Ishikawa (cell line): ENCODE data around the gene CARM1.

Experiments used
- CEBPB ChIP-seq: IDR thresholded peaks from 2 replicates; pipeline ENCODE4 v1.6.1; 2012
- CREB1 ChIP-seq: IDR thresholded peaks from 2 replicates; pipeline ENCODE4 v1.6.1; 2012; ENCODE audit warnings: low read depth
- EGR1 ChIP-seq: IDR thresholded peaks from 2 replicates; pipeline ENCODE4 v1.6.1; 2012
- EP300 ChIP-seq: IDR thresholded peaks from 2 replicates; pipeline ENCODE4 v1.6.1; 2012; ENCODE audit warnings: borderline replicate concordance
- FOXM1 ChIP-seq: IDR thresholded peaks from 2 replicates; pipeline ENCODE4 v1.6.1; 2012; ENCODE audit warnings: low read depth, borderline replicate concordance
- NFIC ChIP-seq: IDR thresholded peaks from 2 replicates; pipeline ENCODE4 v1.6.1; 2012
- RAD21 ChIP-seq: IDR thresholded peaks from 2 replicates; pipeline ENCODE4 v1.6.1; 2012; ENCODE audit warnings: low read depth
- TAF1 ChIP-seq: IDR thresholded peaks from 2 replicates; pipeline ENCODE4 v1.6.1; 2012; ENCODE audit warnings: low read depth, mild to moderate bottlenecking
- TCF12 ChIP-seq: IDR thresholded peaks from 2 replicates; pipeline ENCODE4 v1.6.1; 2012; ENCODE audit warnings: low read depth
- TEAD4 ChIP-seq: IDR thresholded peaks from 2 replicates; pipeline ENCODE4 v1.6.1; 2012
- YY1 ChIP-seq: IDR thresholded peaks from 2 replicates; pipeline ENCODE4 v1.6.1; 2012; ENCODE audit warnings: low read depth
- ZBTB7A ChIP-seq: IDR thresholded peaks from 2 replicates; pipeline ENCODE4 v1.6.1; 2012; ENCODE audit warnings: low read depth
- TF ChIP-seq, protein P1 (sequence below): IDR thresholded peaks from 2 replicates; pipeline ENCODE4 v1.6.1; 2012; ENCODE audit warnings: low read depth, mild to moderate bottlenecking
- TF ChIP-seq, protein P2 (sequence below): IDR thresholded peaks from 2 replicates; pipeline ENCODE4 v1.6.1; 2012
- TF ChIP-seq, protein P3 (sequence below): IDR thresholded peaks from 2 replicates; pipeline ENCODE4 v1.6.1; 2012

The CARM1 gene

DNA sequence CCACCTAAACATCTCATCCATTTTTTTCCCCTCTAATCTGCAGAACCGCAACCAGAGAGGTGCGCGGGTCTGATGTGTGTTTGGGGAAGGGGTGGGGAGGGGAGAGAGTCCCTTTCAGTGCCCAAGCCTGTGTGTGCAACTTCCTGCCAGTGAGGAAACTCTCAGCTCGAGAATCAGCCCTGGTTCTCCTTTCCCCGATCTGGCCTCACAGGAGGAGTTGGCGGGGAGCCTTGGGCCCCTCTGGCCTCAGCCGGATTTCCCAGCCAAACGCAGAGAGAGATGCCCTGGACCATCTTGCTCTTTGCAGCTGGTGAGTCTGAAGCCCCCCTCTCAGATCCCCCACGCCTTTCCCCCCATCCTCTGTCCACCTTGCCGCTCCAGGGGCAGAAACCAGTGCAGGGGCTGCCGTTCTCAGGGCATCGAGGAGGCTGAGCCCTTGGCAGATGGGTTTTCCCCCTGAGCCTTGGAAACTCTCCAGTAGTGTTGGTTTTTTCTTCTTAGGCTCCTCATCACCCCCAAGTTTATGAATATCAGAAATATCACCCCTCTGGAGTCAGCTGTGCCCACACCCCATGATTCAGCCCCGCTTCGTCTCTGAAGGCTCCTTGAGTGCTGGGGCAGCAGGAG is 23.0 kb upstream of the CARM1 start, which contains the start of gene C19orf38:
C19orf38 (plus strand) TSS at position 186 of the 627 bp plus-strand sequence; CDS start at position 280, 94 bp downstream.
- TF ChIP-seq FOXM1, result no peak
- no peak for TF ChIP-seq TEAD4
- TF ChIP-seq TAF1, result no peak
- TF ChIP-seq EGR1, result no peak
- TF ChIP-seq, protein P1, sequence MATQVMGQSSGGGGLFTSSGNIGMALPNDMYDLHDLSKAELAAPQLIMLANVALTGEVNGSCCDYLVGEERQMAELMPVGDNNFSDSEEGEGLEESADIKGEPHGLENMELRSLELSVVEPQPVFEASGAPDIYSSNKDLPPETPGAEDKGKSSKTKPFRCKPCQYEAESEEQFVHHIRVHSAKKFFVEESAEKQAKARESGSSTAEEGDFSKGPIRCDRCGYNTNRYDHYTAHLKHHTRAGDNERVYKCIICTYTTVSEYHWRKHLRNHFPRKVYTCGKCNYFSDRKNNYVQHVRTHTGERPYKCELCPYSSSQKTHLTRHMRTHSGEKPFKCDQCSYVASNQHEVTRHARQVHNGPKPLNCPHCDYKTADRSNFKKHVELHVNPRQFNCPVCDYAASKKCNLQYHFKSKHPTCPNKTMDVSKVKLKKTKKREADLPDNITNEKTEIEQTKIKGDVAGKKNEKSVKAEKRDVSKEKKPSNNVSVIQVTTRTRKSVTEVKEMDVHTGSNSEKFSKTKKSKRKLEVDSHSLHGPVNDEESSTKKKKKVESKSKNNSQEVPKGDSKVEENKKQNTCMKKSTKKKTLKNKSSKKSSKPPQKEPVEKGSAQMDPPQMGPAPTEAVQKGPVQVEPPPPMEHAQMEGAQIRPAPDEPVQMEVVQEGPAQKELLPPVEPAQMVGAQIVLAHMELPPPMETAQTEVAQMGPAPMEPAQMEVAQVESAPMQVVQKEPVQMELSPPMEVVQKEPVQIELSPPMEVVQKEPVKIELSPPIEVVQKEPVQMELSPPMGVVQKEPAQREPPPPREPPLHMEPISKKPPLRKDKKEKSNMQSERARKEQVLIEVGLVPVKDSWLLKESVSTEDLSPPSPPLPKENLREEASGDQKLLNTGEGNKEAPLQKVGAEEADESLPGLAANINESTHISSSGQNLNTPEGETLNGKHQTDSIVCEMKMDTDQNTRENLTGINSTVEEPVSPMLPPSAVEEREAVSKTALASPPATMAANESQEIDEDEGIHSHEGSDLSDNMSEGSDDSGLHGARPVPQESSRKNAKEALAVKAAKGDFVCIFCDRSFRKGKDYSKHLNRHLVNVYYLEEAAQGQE, result no peak
- TF ChIP-seq CEBPB, result no peak
- no peak for TF ChIP-seq RAD21
- TF ChIP-seq YY1, result no peak
- TF ChIP-seq EP300, result no peak
- TF ChIP-seq ZBTB7A, result no peak
- TF ChIP-seq, protein P2, sequence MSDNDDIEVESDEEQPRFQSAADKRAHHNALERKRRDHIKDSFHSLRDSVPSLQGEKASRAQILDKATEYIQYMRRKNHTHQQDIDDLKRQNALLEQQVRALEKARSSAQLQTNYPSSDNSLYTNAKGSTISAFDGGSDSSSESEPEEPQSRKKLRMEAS, result no peak
- TF ChIP-seq CREB1, result no peak
- TF ChIP-seq, protein P3, sequence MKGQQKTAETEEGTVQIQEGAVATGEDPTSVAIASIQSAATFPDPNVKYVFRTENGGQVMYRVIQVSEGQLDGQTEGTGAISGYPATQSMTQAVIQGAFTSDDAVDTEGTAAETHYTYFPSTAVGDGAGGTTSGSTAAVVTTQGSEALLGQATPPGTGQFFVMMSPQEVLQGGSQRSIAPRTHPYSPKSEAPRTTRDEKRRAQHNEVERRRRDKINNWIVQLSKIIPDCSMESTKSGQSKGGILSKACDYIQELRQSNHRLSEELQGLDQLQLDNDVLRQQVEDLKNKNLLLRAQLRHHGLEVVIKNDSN, result no peak
- no peak for TF ChIP-seq TCF12
- no peak for TF ChIP-seq NFIC

DNA sequence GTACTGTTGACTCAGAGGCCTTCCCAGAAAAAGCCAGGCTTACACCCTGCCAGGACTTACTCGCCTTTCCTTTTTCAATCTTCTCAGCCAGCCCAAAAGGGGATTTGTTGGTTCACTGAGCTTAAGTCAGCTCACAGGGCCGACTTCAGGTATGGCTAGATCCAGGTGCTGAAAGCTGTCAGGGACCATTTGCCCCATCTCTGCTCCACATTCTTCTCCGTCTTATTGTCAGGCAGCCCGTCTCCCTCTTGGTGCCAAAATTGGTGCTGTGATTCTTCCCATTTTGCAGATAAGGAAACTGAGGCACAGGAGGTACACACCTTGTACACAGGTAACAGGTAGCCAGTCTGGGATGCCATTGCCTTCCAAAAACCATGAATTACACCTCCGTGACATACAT is 20.7 kb upstream of the CARM1 start:
- TF ChIP-seq TEAD4 (no peak), NFIC (no peak), RAD21 (no peak), EGR1 (no peak), FOXM1 (no peak), CEBPB (no peak), TAF1 (no peak), ZBTB7A (no peak), EP300 (no peak), CREB1 (no peak), TCF12 (no peak), YY1 (no peak)
- TF ChIP-seq, protein P2, result no peak
- TF ChIP-seq, protein P3, result no peak
- TF ChIP-seq, protein P1, result no peak

DNA sequence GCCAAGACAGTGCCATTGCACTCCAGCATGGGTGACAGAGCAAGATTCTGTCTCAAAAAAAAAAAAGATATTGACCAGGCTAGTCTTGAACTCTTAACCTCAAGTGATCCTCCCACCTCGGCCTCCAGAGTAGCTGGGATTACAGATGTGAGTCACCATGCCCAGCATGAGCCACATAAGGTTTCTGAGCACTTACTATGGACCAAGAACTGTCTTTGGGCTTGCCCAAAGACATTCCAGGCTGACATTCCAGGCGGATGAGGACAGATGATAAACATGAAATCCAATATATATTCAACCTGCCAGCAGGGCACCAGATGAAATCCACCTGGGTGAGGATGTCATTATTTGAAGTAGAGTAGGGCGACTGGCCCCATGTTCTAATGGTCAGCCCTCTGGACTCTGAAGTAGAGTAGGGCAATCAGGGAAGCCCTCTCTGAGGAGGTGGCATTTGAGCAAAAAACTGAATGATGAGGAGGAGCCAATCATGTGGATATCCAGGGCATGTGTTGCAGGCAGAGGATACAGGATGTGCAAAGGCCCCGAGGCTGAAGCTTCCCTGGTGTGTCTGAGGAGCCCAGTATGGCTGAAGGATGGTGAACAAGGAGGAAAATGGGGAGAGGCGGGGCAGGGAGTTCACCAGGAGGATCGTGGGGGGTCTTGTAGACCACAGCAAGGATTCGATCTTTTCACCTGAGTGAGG is 19.1 kb upstream of the CARM1 start:
- peak; percentile 70 for TF ChIP-seq TEAD4
- TF ChIP-seq, protein P3, result no peak

DNA sequence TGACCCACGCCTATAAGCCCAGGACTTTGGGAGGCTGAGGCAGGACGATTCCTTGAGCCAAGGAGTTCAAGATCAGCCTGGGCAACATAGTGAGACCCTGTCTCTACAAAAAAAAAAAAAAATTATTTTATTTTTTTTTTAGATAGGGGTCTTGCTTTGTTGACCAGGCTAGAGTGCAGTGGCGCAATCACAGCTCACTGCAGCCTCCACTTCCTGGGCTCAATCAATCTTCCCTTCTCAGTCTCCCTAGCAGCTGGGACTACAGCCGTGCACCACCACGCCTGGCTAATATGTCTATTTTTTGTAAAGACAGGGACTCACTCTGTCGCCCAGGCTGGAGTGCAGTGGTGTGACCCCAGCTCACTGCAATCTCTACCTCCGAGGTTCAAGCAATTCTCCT is 18.4 kb upstream of the CARM1 start:
- TF ChIP-seq NFIC (no peak), RAD21 (no peak), YY1 (no peak), CEBPB (no peak), TCF12 (no peak), ZBTB7A (no peak), TAF1 (no peak), EP300 (no peak), EGR1 (no peak), CREB1 (no peak), FOXM1 (no peak), TEAD4 (no peak)
- TF ChIP-seq, protein P3, result no peak
- TF ChIP-seq, protein P2, result no peak
- TF ChIP-seq, protein P1, result no peak
